Kidney epithelial cell (primary cell): Measurements from ENCODE around the gene LDB2. TPM values are rescaled to one million over a fixed set of nuclear protein-coding genes. Genes with fewer than 3 reads are reported as not detected.

Experiments
- DNase-seq: peaks from one replicate; pipeline ENCODE4 v3.0.0-alpha.2; 2010; ENCODE audit warnings: low read depth
- H3K27me3 ChIP-seq: 2 replicates; pipeline ENCODE4 v1.6.0; 2011; ENCODE audit warnings: low read length; ENCODE audit not compliant: control insufficient read depth, insufficient read depth
- H3K36me3 ChIP-seq: 2 replicates; pipeline ENCODE4 v1.5.1; 2011; ENCODE audit warnings: low read length; ENCODE audit not compliant: control insufficient read depth, insufficient read depth
- H3K4me3 ChIP-seq: 2 replicates; pipeline ENCODE4 v1.5.1; 2011; ENCODE audit warnings: low read depth, mild to moderate bottlenecking, control low read depth, low read length
- total RNA-seq: library from RNA; depleted of rRNA; stranded (reverse); fragments of >200 nt; gene quantifications from 2 replicates; pipeline ENCODE4 v1.2.3, GENCODE V29; 2015
- TF ChIP-seq, protein P1 (sequence below): IDR thresholded peaks from 2 replicates; pipeline ENCODE4 v1.5.1; 2011; ENCODE audit warnings: mild to moderate bottlenecking, moderate library complexity, low read length, control low read depth, inconsistent platforms; ENCODE audit not compliant: insufficient read depth, poor library complexity, severe bottlenecking

The LDB2 gene
- total RNA-seq, 1 donor from 2014 or later = 0.46 TPM

- DNase-seq = no peak
- Histone ChIP-seq H3K4me3 (no peak overlapping the region), H3K27me3 (no peaks in the 10 kb centered on the region), H3K36me3 (no peaks in the 10 kb centered on the region)
- TF ChIP-seq, protein P1, sequence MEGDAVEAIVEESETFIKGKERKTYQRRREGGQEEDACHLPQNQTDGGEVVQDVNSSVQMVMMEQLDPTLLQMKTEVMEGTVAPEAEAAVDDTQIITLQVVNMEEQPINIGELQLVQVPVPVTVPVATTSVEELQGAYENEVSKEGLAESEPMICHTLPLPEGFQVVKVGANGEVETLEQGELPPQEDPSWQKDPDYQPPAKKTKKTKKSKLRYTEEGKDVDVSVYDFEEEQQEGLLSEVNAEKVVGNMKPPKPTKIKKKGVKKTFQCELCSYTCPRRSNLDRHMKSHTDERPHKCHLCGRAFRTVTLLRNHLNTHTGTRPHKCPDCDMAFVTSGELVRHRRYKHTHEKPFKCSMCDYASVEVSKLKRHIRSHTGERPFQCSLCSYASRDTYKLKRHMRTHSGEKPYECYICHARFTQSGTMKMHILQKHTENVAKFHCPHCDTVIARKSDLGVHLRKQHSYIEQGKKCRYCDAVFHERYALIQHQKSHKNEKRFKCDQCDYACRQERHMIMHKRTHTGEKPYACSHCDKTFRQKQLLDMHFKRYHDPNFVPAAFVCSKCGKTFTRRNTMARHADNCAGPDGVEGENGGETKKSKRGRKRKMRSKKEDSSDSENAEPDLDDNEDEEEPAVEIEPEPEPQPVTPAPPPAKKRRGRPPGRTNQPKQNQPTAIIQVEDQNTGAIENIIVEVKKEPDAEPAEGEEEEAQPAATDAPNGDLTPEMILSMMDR = no peak
Observed at GRCh38 chr4:16857425-16857824, 41.0 kb downstream of the LDB2 start.

- Histone ChIP-seq H3K27me3 (no peaks in the 10 kb centered on the region), H3K4me3 (no peak overlapping the region), H3K36me3 (no peaks in the 10 kb centered on the region)
- TF ChIP-seq, protein P1 = no peak
- no peak for DNase-seq
Observed at GRCh38 chr4:16853640-16854039, 44.8 kb downstream of the LDB2 start.

DNA sequence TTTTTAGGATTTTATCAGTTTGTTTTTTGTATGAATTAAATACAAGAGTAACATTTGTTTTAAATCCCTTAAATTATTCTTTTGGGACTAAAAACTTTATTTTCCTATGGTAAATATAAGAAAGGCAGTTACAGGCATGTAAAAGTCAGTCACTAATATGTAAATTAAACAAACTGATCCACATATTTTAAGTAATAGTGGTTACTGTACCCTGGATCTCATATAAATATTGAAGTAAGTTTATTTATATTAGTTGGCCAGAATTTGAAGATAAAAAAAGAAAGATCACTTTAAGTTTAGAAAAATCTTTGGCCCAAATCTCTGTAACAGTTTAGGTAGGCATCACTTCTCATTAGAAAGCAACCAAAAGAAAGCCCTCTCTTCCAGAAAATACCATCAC lies 45.8 kb downstream of the LDB2 start:
- Histone ChIP-seq H3K36me3 (no peaks in the 10 kb centered on the region), H3K4me3 (no peak overlapping the region), H3K27me3 (no peaks in the 10 kb centered on the region)
- DNase-seq = no peak
- TF ChIP-seq, protein P1 = no peak

GRCh38 chr4:16852228-16852627 lies 46.2 kb downstream of the LDB2 start:
- TF ChIP-seq, protein P1 = no peak
- no peaks in the 10 kb centered on the region for H3K36me3 ChIP-seq
- DNase-seq = no peak
- H3K4me3 ChIP-seq = no peak overlapping the region
- no peaks in the 10 kb centered on the region for H3K27me3 ChIP-seq

- TF ChIP-seq, protein P1 = no peak
- H3K27me3 ChIP-seq = no peaks in the 10 kb centered on the region
- DNase-seq = no peak
- H3K36me3 ChIP-seq = no peaks in the 10 kb centered on the region
- H3K4me3 ChIP-seq = no peak overlapping the region
Observed at GRCh38 chr4:16846540-16847117, 51.8 kb downstream of the LDB2 start.
